MM.1S (cell line): ENCODE results near the gene ADAR.

Experiments used
- EZH2 ChIP-seq: fragments of 300-600 bp; sonication (generic); optimal IDR thresholded peaks from 2 replicates; pipeline ENCODE3; 2017; ENCODE audit warnings: low read depth, mild to moderate bottlenecking, antibody characterized with exemption, low read length, mixed read lengths
- TF ChIP-seq, protein P1 (sequence below): fragments of 300-600 bp; sonication (generic); IDR thresholded peaks from 2 replicates; pipeline ENCODE4 v1.5.1; 2016; ENCODE audit warnings: antibody characterized with exemption, low read length, mixed read lengths

- TF ChIP-seq, protein P1, sequence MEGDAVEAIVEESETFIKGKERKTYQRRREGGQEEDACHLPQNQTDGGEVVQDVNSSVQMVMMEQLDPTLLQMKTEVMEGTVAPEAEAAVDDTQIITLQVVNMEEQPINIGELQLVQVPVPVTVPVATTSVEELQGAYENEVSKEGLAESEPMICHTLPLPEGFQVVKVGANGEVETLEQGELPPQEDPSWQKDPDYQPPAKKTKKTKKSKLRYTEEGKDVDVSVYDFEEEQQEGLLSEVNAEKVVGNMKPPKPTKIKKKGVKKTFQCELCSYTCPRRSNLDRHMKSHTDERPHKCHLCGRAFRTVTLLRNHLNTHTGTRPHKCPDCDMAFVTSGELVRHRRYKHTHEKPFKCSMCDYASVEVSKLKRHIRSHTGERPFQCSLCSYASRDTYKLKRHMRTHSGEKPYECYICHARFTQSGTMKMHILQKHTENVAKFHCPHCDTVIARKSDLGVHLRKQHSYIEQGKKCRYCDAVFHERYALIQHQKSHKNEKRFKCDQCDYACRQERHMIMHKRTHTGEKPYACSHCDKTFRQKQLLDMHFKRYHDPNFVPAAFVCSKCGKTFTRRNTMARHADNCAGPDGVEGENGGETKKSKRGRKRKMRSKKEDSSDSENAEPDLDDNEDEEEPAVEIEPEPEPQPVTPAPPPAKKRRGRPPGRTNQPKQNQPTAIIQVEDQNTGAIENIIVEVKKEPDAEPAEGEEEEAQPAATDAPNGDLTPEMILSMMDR: no peak
- no peak for TF ChIP-seq EZH2
These were observed 8.8 kb upstream of the ADAR start for GRCh38 chr1:154616659-154617345.
